SK-N-SH treated with all-trans-retinoic acid at 6 μM for 48 hours (cell line): ENCODE measurements around the gene SORCS3.

Experiments used
- ATAC-seq: fragments of 200-7000 bp; cut with Tn5 transposase; 3 replicates; pipeline ENCODE4 v1.9.1; 2020; ENCODE audit warnings: mild to moderate bottlenecking, moderate library complexity
- ARNTL ChIP-seq: fragments of 450-650 bp; formaldehyde crosslinking; IDR thresholded peaks from 2 replicates; pipeline ENCODE4 v1.5.0; 2020; ENCODE audit warnings: low read depth, mild to moderate bottlenecking, moderate library complexity, borderline replicate concordance
- BACH2 ChIP-seq: fragments of 250-450 bp; sonication (Bioruptor Pico); IDR thresholded peaks from 2 replicates; pipeline ENCODE4 v1.9.0; 2021; ENCODE audit warnings: mild to moderate bottlenecking, borderline replicate concordance
- CSDC2 ChIP-seq: fragments of 250-450 bp; sonication (Bioruptor Pico); IDR thresholded peaks from 2 replicates; pipeline ENCODE4 v1.5.0; 2020; ENCODE audit warnings: mild to moderate bottlenecking, moderate library complexity
- CSRNP3 ChIP-seq: fragments of 250-450 bp; sonication (Bioruptor Pico); IDR thresholded peaks from 2 replicates; pipeline ENCODE4 v1.5.1; 2021; ENCODE audit warnings: mild to moderate bottlenecking, moderate library complexity
- ESRRG ChIP-seq: fragments of 250-450 bp; sonication (Bioruptor Pico); IDR thresholded peaks from 2 replicates; pipeline ENCODE4 v1.6.1; 2021; ENCODE audit warnings: mild to moderate bottlenecking
- GLIS3 ChIP-seq: fragments of 250-450 bp; sonication (Bioruptor Pico); IDR thresholded peaks from 2 replicates; pipeline ENCODE4 v1.5.0; 2020; ENCODE audit warnings: mild to moderate bottlenecking, moderate library complexity
- ISL1 ChIP-seq: fragments of 250-450 bp; sonication (Bioruptor Pico); IDR thresholded peaks from 2 replicates; pipeline ENCODE4 v2.1.2; 2022; ENCODE audit warnings: mild to moderate bottlenecking, moderate library complexity
- OSR1 ChIP-seq: fragments of 250-450 bp; sonication (Bioruptor Pico); IDR thresholded peaks from 2 replicates; pipeline ENCODE4 v1.8.0; 2022; ENCODE audit warnings: moderate library complexity, mild to moderate bottlenecking, inconsistent platforms
- PPARA ChIP-seq: fragments of 250-450 bp; sonication (Bioruptor Pico); IDR thresholded peaks from 2 replicates; pipeline ENCODE4 v1.5.0; 2020; ENCODE audit warnings: mild to moderate bottlenecking, borderline replicate concordance
- RARB ChIP-seq: fragments of 250-450 bp; sonication (Bioruptor Pico); IDR thresholded peaks from 2 replicates; pipeline ENCODE4 v1.8.0; 2021; ENCODE audit warnings: mild to moderate bottlenecking, moderate library complexity
- TCF4 ChIP-seq: fragments of 250-450 bp; sonication (Bioruptor Pico); IDR thresholded peaks from 2 replicates; pipeline ENCODE4 v1.8.0; 2021; ENCODE audit warnings: mild to moderate bottlenecking, moderate library complexity, borderline replicate concordance
- TOX ChIP-seq: fragments of 250-450 bp; sonication (Bioruptor Pico); IDR thresholded peaks from 2 replicates; pipeline ENCODE4 v1.8.0; 2021; ENCODE audit warnings: mild to moderate bottlenecking, moderate library complexity, borderline replicate concordance
- TSHZ2 ChIP-seq: fragments of 250-450 bp; sonication (Bioruptor Pico); IDR thresholded peaks from 2 replicates; pipeline ENCODE4 v1.5.0; 2020; ENCODE audit warnings: mild to moderate bottlenecking, moderate library complexity
- ZC3H10 ChIP-seq: fragments of 250-450 bp; sonication (Bioruptor Pico); IDR thresholded peaks from 2 replicates; pipeline ENCODE4 v1.5.1; 2021; ENCODE audit warnings: mild to moderate bottlenecking, moderate library complexity
- ZFP3 ChIP-seq: fragments of 250-450 bp; sonication (Bioruptor Pico); IDR thresholded peaks from 2 replicates; pipeline ENCODE4 v1.5.0; 2020; ENCODE audit warnings: mild to moderate bottlenecking, moderate library complexity
- ZNF565 ChIP-seq: fragments of 450-650 bp; formaldehyde crosslinking; conservative IDR thresholded peaks from 2 replicates; pipeline ENCODE4 v1.5.0; 2020; ENCODE audit warnings: low read depth, mild to moderate bottlenecking, moderate library complexity
- ZNF70 ChIP-seq: fragments of 450-650 bp; formaldehyde crosslinking; IDR thresholded peaks from 2 replicates; pipeline ENCODE4 v1.5.0; 2020; ENCODE audit warnings: mild to moderate bottlenecking, moderate library complexity
- ZNF8 ChIP-seq: fragments of 450-650 bp; formaldehyde crosslinking; IDR thresholded peaks from 2 replicates; pipeline ENCODE4 v1.5.0; 2020; ENCODE audit warnings: mild to moderate bottlenecking, moderate library complexity
- TF ChIP-seq, protein P1 (sequence below): fragments of 250-450 bp; sonication (Bioruptor Pico); IDR thresholded peaks from 2 replicates; pipeline ENCODE4 v1.8.0; 2020; ENCODE audit warnings: mild to moderate bottlenecking, moderate library complexity, borderline replicate concordance
- TF ChIP-seq, protein P2 (sequence below): fragments of 250-450 bp; sonication (Bioruptor Pico); IDR thresholded peaks from 2 replicates; pipeline ENCODE4 v1.8.0; 2021; ENCODE audit warnings: low read depth, mild to moderate bottlenecking, moderate library complexity, borderline replicate concordance

Gene SORCS3

DNA sequence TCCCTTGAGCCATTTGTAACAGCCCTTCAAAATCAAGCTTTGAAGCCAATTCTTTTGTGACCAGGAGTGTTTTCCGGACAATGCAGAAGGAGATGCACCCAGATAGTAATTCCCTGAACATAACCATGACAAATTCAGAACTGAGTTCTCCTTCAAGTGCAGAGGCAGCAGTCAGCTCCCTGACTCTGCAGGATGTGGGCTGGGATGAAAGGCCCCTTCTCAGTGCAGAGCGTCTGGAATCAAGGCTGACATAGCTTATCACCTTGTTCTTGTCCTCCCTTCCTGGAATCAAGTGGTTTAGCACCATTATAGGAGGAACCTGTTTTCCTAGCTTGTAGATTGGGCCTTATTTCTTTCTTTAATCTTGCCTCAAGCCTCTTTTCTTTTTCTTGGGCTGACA lies 143.4 kb downstream of the SORCS3 start:
- TF ChIP-seq PPARA, result no peak
- TF ChIP-seq GLIS3 (CRISPR knock-in tag), result no peak
- TF ChIP-seq TOX, result no peak
- TF ChIP-seq RARB, result no peak
- TF ChIP-seq ZNF565 (CRISPR knock-in tag), result no peak
- TF ChIP-seq CSRNP3, result no peak
- no peak for TF ChIP-seq ESRRG (CRISPR knock-in tag)
- TF ChIP-seq BACH2 (CRISPR knock-in tag), result no peak
- TF ChIP-seq OSR1 (CRISPR knock-in tag), result no peak
- TF ChIP-seq CSDC2 (CRISPR knock-in tag), result no peak
- ATAC-seq, result no peak

- no peak for TF ChIP-seq CSRNP3
- no peak for TF ChIP-seq ZNF8 (CRISPR knock-in tag)
- no peak for ATAC-seq
These were observed 150.4 kb downstream of the SORCS3 start for GRCh38 chr10:104791471-104791870.

DNA sequence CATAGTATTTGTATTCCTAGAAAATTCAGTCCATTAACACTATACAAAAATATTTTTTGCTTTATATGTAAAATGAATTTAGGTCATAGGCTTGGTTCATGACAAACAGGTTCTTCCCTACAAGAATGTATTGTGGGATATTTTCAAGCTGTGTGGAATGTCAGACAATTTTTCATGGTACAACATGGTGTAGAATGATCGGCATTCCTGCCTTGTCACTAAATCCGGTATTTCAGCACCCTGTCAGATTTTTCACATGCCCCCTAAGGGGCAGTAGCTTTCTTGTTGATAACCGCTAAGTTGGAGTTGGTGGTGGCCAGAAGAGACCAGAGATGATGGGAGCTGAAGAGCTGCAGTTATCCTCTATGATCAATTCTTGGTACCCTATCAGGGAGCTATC lies 154.3 kb downstream of the SORCS3 start:
- ATAC-seq, result no peak
- no peak for TF ChIP-seq GLIS3 (CRISPR knock-in tag)
- TF ChIP-seq, protein P1, sequence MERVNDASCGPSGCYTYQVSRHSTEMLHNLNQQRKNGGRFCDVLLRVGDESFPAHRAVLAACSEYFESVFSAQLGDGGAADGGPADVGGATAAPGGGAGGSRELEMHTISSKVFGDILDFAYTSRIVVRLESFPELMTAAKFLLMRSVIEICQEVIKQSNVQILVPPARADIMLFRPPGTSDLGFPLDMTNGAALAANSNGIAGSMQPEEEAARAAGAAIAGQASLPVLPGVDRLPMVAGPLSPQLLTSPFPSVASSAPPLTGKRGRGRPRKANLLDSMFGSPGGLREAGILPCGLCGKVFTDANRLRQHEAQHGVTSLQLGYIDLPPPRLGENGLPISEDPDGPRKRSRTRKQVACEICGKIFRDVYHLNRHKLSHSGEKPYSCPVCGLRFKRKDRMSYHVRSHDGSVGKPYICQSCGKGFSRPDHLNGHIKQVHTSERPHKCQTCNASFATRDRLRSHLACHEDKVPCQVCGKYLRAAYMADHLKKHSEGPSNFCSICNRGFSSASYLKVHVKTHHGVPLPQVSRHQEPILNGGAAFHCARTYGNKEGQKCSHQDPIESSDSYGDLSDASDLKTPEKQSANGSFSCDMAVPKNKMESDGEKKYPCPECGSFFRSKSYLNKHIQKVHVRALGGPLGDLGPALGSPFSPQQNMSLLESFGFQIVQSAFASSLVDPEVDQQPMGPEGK (CRISPR knock-in tag), result no peak
- no peak for TF ChIP-seq ZNF565 (CRISPR knock-in tag)
- no peak for TF ChIP-seq CSRNP3
- TF ChIP-seq ISL1 (CRISPR knock-in tag), result no peak
- no peak for TF ChIP-seq ESRRG (CRISPR knock-in tag)
- no peak for TF ChIP-seq CSDC2 (CRISPR knock-in tag)
- TF ChIP-seq, protein P2, sequence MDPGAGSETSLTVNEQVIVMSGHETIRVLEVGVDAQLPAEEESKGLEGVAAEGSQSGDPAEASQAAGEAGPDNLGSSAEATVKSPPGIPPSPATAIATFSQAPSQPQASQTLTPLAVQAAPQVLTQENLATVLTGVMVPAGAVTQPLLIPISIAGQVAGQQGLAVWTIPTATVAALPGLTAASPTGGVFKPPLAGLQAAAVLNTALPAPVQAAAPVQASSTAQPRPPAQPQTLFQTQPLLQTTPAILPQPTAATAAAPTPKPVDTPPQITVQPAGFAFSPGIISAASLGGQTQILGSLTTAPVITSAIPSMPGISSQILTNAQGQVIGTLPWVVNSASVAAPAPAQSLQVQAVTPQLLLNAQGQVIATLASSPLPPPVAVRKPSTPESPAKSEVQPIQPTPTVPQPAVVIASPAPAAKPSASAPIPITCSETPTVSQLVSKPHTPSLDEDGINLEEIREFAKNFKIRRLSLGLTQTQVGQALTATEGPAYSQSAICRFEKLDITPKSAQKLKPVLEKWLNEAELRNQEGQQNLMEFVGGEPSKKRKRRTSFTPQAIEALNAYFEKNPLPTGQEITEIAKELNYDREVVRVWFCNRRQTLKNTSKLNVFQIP (CRISPR knock-in tag), result no peak
- no peak for TF ChIP-seq TOX
- TF ChIP-seq TSHZ2 (CRISPR knock-in tag), result no peak
- no peak for TF ChIP-seq ARNTL (CRISPR knock-in tag)
- no peak for TF ChIP-seq OSR1 (CRISPR knock-in tag)
- TF ChIP-seq ZFP3 (CRISPR knock-in tag), result no peak
- TF ChIP-seq PPARA, result no peak
- no peak for TF ChIP-seq ZNF70
- no peak for TF ChIP-seq ZC3H10 (CRISPR knock-in tag)
- TF ChIP-seq TCF4 (CRISPR knock-in tag), result no peak
- TF ChIP-seq ZNF8 (CRISPR knock-in tag), result no peak
- TF ChIP-seq BACH2 (CRISPR knock-in tag), result no peak
